Activated T-helper 17 cell treated with anti-CD3 and anti-CD28 coated beads, Interleukin-2, amount 50 U/mL, for 72 hours (primary cell): ENCODE results near the gene TRIM40. TPM values are rescaled to one million over a fixed set of nuclear protein-coding genes. Genes with fewer than 3 reads are reported as not detected.

ENCODE experiments used
- ATAC-seq: fragments of 150-1000 bp; cut with Tn5 transposase; replicated peaks from 2 replicates; pipeline ENCODE4 v1.10.0; 2021; ENCODE audit warnings: mild to moderate bottlenecking, moderate library complexity
- H3K27ac Mint-ChIP-seq: one replicate; pipeline ENCODE4 v1.8.0; 2022; ENCODE audit warnings: mixed read lengths
- H3K27me3 Mint-ChIP-seq: one replicate; pipeline ENCODE4 v1.8.0; 2022; ENCODE audit warnings: mixed read lengths
- H3K36me3 Mint-ChIP-seq: one replicate; pipeline ENCODE4 v1.8.0; 2022; ENCODE audit warnings: low read depth, mild to moderate bottlenecking, mixed read lengths
- H3K4me1 Mint-ChIP-seq: one replicate; pipeline ENCODE4 v1.8.0; 2022; ENCODE audit warnings: mixed read lengths
- H3K4me3 Mint-ChIP-seq: one replicate; pipeline ENCODE4 v1.8.0; 2022; ENCODE audit warnings: mild to moderate bottlenecking, mixed read lengths
- H3K9me3 Mint-ChIP-seq: one replicate; pipeline ENCODE4 v1.8.0; 2022; ENCODE audit warnings: mixed read lengths
- total RNA-seq, 2 donors: library from RNA; stranded (reverse); gene quantifications; one replicate each; pipeline ENCODE4 v1.2.3, GENCODE V29; 2022

TRIM40 gene
- total RNA-seq, 2 donors from 2014 or later = not detected

DNA sequence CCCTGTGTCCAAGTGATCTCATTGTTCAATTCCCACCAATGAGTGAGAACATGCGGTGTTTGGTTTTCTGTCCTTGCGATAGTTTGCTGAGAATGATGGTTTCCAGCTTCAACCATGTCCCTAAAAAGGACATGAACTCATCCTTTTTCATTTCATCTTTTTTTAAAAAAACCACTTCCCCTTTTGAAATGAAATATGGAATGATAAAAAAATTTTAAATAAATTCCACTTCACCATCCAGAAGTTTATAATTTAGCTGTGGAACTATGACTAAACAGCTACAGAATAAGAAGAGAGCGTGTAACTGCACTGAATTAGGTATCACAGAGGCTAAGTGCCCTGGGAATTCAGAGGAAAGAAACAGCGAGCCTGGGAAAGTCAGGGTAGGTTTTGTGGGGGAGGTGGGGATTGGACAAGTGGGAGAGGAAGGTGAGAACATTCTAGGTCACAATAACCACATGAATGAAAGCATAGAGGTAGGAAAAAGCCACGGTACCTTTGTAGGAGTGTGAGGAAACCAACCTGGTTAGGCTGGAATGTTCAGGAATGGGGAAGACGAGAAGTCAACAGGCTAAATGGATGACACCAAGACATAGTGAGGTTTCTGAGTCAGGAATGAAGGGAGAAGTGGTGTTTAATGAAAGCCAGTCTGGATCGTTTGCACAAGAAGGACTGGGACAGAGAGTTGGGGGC is 14.1 kb downstream of the TRIM40 start:
- Mint-ChIP-seq H3K4me3 (no peak overlapping the region), H3K36me3 (no peaks in the 10 kb centered on the region), H3K4me1 (no peaks in the 10 kb centered on the region), H3K27ac (no peak overlapping the region), H3K9me3 (no peaks in the 10 kb centered on the region), H3K27me3 (peaks cover 37% of the 10 kb centered on the region)
- ATAC-seq = no peak

DNA sequence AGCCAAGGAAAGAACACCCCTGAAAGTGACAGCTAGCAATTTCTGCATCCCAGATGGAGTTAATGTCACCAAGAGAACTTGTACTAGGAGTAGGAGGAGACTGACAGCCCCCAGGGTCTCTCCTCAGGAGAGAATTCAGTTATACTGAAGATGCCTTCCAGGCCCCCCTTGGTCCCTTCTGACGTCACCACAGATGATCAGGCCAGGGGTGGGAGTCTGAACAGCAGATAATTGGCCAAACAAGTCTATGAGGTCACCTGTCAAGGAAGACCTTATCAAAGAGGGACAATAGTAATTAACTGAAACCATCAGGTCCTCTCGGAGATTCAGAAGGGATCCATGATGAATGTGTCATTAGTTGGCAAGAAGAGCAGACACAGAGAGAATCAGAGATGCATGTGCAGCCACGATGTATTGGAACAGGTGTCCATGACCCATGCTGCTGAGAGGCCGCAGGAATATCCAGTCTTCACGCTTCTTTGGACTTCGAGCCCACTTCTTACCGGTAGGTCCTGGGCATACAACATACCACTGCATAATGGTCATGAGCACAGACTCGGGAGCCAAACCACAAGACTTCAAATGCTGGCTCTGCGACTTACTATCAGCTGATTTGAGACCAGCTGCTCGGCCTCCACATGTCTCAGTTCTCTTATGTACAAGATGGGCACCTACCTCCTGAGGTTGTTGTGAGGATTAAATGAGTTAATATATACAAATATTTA is 14.9 kb downstream of the TRIM40 start:
- no peak overlapping the region for H3K4me3 Mint-ChIP-seq
- no peaks in the 10 kb centered on the region for H3K9me3 Mint-ChIP-seq
- peaks cover 36% of the 10 kb centered on the region for H3K27me3 Mint-ChIP-seq
- H3K36me3 Mint-ChIP-seq = no peaks in the 10 kb centered on the region
- H3K4me1 Mint-ChIP-seq = no peaks in the 10 kb centered on the region
- ATAC-seq = no peak
- no peak overlapping the region for H3K27ac Mint-ChIP-seq

DNA sequence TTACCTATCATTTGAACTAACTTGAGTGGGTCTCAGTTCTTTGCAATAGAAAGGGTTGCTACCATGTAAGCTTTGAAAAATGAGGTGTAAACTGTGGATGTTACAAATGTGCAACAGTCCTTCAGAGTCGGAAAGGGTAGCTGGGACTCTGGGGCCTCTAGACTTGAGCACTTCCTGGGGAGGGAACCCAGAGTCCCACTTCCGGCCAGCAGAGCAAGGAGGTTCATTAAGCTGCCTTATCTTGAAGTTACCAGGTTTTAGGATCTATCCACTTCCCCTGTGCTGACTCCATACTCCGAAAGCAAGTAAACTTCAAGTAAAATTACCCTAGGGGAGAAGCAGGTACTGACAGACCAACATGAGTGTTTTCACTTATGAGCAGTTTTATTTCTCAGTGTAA is 15.6 kb downstream of the TRIM40 start:
- H3K27me3 Mint-ChIP-seq = peaks cover 40% of the 10 kb centered on the region
- H3K4me3 Mint-ChIP-seq = no peak overlapping the region
- no peaks in the 10 kb centered on the region for H3K4me1 Mint-ChIP-seq
- no peaks in the 10 kb centered on the region for H3K9me3 Mint-ChIP-seq
- ATAC-seq = no peak
- no peaks in the 10 kb centered on the region for H3K36me3 Mint-ChIP-seq
- no peak overlapping the region for H3K27ac Mint-ChIP-seq

DNA sequence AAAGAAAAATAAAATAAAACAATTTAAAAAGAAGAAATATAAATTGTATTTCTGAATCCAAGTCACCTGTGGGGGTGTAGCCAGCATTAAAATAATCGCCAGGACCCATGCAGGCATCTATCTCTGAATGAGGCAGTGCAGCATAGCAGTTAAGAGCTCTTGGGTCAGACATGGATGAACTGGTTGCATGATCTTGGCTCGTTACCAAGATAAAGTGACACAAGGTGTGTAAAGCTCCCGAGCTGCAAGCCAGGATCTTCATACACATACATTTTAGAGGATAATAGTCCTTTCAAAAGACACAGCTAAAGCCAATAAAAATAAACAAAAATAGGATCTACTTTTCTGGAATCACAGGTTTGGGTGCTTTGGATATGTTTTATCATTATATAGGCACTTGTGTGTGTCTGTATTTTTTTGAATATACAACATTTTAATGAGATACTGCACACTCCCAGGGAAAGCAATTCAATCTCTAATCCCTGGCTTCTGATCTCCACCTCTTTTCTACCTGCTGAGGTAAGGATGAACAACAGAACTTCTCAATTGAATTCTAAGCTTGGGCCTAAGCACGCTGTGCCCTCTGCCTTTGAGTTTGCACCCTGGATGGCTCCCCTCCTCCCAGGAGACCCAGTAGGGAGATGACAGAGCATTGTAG is 16.2 kb downstream of the TRIM40 start:
- H3K36me3 Mint-ChIP-seq = no peaks in the 10 kb centered on the region
- H3K4me3 Mint-ChIP-seq = no peak overlapping the region
- no peaks in the 10 kb centered on the region for H3K4me1 Mint-ChIP-seq
- no peaks in the 10 kb centered on the region for H3K9me3 Mint-ChIP-seq
- no peak overlapping the region for H3K27ac Mint-ChIP-seq
- no peak for ATAC-seq
- peaks cover 40% of the 10 kb centered on the region for H3K27me3 Mint-ChIP-seq

DNA sequence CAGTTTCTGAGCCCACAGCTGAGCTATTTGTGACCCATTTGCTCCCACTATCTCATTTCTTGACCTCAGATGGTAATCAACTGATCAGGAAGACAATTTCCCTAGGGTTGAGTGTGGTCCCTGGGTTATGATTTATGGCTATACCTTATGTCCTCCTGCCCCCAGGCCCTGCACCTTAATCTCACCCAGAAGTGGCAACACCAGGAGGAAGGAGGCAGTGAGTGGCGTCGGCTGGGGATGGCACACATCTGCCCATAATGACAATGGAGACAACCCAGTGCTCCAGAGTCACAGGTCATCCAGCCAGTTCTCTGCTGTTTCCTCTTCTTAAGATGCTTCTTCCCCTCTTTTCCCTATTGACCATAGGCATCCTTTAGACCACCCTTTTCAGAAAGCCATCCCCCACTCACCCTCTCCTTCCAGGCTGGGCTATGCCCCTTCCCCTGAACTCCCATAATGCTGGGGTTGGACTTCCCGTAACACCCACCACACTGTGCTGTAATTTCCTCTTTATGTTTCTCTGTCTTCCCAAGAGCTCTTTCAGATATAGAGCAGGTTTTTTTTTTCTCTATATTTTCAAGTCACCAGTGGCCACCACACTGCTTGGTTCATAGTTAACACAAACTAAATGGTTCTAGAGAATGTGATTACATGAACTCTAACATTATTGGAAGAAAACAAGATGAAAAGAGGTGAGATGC is 17.1 kb downstream of the TRIM40 start:
- ATAC-seq = no peak
- Mint-ChIP-seq H3K27ac (peak overlapping the region; percentile 11), H3K9me3 (no peaks in the 10 kb centered on the region), H3K27me3 (peaks cover 35% of the 10 kb centered on the region), H3K4me3 (no peak overlapping the region), H3K36me3 (no peaks in the 10 kb centered on the region), H3K4me1 (peaks cover 2% of the 10 kb centered on the region)

DNA sequence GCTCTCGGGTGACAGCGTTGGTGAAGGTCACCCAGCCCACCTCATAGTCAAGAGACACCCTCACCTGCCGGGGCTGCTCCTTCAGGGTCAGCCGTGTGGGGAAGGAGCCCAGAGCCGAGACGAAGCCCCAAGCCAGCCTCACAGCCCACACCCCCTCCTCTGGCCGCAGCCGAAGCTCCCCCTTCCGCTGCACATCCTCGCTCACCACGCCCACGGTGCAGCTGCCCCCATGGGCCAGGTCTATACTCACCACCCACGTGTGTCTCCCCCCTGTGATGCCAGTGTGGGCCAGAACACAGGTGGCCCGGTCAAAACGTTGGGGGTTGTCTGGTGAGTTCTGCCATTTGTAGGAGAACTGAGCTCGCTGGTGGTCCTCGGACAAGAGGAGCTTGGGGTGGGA is 18.1 kb downstream of the TRIM40 start:
- Mint-ChIP-seq H3K9me3 (no peaks in the 10 kb centered on the region), H3K4me1 (peaks cover 10% of the 10 kb centered on the region)

DNA sequence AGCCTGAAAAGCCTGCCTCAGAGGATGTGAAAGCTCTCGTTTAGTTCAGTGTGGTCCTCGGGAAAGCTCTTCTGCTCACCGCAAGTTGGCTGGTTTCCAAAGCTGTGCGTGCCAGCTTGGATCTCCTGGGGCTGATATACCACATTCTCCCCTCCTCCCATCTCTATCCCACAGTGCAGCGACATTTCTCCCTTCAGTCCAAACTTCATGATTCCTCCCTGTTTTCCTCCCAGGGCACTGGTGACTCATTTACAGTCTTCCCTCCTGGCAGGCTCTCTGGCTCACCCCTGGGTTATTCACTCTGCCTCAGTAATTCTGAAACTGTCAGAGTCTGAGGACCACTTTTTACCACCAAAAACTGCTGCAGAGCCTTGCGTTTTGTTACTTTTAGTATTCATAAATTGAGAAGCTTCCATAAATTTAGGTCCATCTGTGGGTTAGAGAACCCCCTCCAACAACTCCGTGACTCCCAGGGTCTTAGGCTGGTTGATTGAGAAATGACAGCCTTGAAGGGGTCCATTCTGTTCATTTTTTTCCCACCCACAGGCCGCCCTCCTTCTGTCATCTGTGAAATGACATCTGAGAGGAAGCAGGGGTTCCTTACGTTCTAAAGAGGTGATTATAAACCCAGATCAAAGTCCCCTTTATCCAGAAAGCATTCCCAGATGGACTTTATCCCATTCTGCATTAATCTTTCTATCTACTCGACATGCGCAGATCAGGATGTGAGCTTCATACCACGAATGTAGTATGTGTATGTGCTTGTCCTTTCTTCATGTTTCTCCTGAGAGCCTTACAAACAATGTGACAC is 19.0 kb downstream of the TRIM40 start:
- Mint-ChIP-seq H3K27ac (no peak overlapping the region), H3K4me1 (peaks cover 10% of the 10 kb centered on the region), H3K9me3 (no peaks in the 10 kb centered on the region), H3K27me3 (peaks cover 40% of the 10 kb centered on the region), H3K4me3 (no peak overlapping the region), H3K36me3 (no peaks in the 10 kb centered on the region)
- no peak for ATAC-seq

More for the DNA sequence above, 18.1 kb downstream of the TRIM40 start:
- H3K27ac Mint-ChIP-seq = no peak overlapping the region
- peaks cover 38% of the 10 kb centered on the region for H3K27me3 Mint-ChIP-seq
- no peaks in the 10 kb centered on the region for H3K36me3 Mint-ChIP-seq
- H3K4me3 Mint-ChIP-seq = no peak overlapping the region
- no peak for ATAC-seq

DNA sequence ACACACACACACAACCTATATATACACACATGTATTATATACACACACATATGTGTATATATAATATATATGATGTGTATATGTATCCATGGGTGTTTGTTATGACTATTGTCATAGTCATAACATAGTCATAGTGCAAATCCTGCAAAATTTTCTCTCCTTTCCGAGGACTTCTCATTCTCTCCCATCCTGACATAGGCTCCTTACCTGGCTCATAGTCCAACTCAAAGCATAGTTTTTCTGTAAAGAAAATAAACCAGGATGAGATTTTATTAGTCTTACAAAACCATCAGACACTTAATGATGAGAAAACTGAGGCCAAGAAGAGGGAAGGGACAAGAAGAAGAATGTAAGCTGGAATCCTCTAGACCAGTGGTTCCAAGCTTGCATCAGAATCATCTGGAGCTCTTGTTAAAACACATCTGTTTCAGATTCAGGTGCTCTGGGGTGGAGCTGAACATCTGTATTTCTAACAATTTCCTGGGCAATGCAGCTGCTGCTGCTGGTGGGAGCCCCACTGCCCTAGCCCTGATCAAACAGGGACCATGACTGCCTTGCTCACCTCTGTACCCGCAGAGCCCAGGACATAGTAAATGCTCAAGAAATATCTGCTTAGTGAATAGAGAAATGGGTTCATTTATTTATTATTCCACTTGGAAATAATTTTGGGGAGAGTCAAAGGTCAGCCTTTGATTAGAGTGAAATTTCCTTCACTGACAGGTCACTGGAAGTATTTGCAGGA is 19.8 kb downstream of the TRIM40 start:
- Mint-ChIP-seq H3K4me1 (peaks cover 10% of the 10 kb centered on the region), H3K27ac (no peak overlapping the region), H3K9me3 (no peaks in the 10 kb centered on the region), H3K36me3 (no peaks in the 10 kb centered on the region), H3K27me3 (peaks cover 36% of the 10 kb centered on the region), H3K4me3 (no peak overlapping the region)
- no peak for ATAC-seq

DNA sequence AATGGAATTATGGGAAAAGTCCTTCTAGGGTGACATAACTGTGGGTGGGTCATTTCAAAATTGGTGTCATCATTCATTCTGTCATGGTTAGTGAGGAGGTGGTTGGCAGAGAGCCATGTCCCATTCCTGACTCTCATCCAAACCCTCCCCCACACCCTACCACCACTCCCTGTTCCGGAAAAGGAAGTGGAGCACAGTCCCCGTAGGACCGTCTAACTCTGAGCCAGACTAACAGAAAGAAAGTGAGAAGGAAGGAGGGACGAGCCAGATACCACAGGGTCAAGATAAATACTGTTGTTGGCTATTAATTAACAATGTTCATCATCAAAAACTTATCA is 20.3 kb downstream of the TRIM40 start:
- Mint-ChIP-seq H3K4me3 (no peak overlapping the region), H3K36me3 (no peaks in the 10 kb centered on the region), H3K9me3 (no peaks in the 10 kb centered on the region), H3K4me1 (peaks cover 10% of the 10 kb centered on the region), H3K27ac (no peak overlapping the region), H3K27me3 (peaks cover 36% of the 10 kb centered on the region)
- no peak for ATAC-seq

DNA sequence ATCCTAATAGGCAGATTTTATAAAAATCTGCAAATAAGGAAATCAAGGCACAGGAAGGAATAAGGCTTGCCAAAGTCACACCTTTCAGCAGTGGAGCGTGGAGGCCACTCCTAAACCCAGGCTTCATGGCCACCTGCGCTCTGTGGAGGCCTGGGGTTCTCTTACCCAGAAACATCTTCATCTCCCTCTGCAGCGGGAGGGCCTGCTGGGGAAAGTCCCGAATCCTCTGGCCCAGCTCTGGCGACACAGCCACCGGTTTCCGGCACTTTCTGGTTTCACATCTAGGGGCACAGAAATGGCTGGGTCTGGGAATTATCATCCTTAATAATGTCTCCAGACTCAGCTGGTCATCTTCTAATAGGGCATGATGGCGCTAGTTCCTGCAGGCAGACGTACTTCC is 20.8 kb downstream of the TRIM40 start:
- Mint-ChIP-seq H3K9me3 (no peaks in the 10 kb centered on the region), H3K27me3 (peaks cover 36% of the 10 kb centered on the region), H3K4me1 (peaks cover 10% of the 10 kb centered on the region), H3K36me3 (no peaks in the 10 kb centered on the region), H3K27ac (no peak overlapping the region), H3K4me3 (no peak overlapping the region)
- no peak for ATAC-seq

DNA sequence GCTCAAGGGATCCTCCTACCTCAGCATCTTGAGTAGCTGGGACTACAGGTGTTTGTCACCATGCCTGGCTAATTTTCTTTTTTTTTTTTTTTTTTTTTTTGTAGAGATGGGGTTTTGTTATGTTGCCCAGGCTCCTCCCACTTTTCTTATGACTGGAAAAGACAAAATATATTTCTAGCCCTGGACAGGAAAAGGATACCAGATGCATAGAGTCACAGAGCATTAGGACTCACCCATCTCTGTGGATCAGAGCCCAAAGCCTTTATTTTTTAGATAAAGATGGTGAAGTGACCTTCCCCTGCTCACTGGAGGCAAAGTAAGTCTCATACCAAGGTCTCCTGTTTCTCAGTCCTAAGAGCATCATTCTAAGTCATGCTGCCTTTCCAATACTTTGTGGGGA is 21.6 kb downstream of the TRIM40 start:
- Mint-ChIP-seq H3K27me3 (peaks cover 36% of the 10 kb centered on the region), H3K9me3 (no peaks in the 10 kb centered on the region)

DNA sequence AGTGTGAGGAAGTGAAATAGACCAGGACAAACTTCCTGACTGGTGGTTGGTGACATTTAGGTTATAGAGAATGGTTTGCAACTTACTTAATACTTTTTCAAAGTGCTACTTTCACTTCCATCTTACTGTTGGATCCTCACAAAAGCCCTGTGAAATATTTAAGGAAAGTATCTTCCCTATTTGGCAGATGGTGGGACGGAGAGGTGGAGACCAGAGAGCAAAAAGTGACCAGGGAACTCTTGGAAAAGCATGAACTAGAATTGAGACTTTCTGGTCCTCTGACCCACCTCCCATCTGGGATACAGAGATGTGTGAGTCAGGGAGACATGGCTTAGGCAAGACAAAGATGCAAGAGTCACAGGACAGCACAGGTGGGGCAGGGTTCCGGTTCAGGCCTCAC is 22.1 kb downstream of the TRIM40 start:
- Mint-ChIP-seq H3K4me1 (peaks cover 16% of the 10 kb centered on the region), H3K27me3 (peaks cover 34% of the 10 kb centered on the region), H3K9me3 (no peaks in the 10 kb centered on the region), H3K4me3 (no peak overlapping the region), H3K36me3 (no peaks in the 10 kb centered on the region), H3K27ac (no peak overlapping the region)
- no peak for ATAC-seq

More for the DNA sequence above, 21.6 kb downstream of the TRIM40 start:
- ATAC-seq = no peak
- H3K36me3 Mint-ChIP-seq = no peaks in the 10 kb centered on the region
- H3K4me1 Mint-ChIP-seq = peaks cover 16% of the 10 kb centered on the region
- H3K27ac Mint-ChIP-seq = no peak overlapping the region
- no peak overlapping the region for H3K4me3 Mint-ChIP-seq

DNA sequence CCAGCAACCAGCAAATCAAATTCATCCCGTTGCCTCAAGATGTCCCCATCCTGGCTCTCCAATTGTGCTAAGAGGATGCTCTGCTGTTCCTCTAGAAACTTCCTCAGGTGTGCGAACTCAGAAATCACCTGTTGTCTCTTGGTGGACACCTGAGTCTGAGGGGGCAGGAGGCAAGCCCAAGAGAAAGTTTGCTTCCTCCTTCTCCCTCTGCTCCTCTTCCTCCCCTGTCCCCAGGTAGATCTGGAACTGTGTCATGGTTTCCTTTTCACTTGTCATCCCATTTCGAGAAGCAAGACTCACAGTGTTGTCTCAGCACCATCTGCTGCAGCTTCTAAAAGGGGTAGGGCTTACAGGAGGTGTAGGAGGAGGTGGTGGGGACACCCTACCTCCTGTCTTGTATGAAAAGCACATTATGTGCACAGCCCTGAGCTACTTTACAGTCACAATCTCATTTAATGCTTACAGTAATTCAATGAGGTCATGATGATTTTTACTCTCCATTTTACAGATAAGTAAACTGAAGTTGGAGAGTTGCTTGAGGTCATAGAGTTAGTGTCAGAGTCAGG is 22.6 kb downstream of the TRIM40 start:
- no peak overlapping the region for H3K27ac Mint-ChIP-seq
- no peaks in the 10 kb centered on the region for H3K9me3 Mint-ChIP-seq
- H3K27me3 Mint-ChIP-seq = peaks cover 29% of the 10 kb centered on the region
- no peaks in the 10 kb centered on the region for H3K36me3 Mint-ChIP-seq
- peak; percentile 88 for ATAC-seq
- no peak overlapping the region for H3K4me3 Mint-ChIP-seq
- peaks cover 16% of the 10 kb centered on the region for H3K4me1 Mint-ChIP-seq
